Hematopoietic multipotent progenitor cell (in vitro differentiated cells): ENCODE data around the gene KIAA1614. TPM values are rescaled to one million over a fixed set of nuclear protein-coding genes. Genes with fewer than 3 reads are reported as not detected.

Experiments
- DNase-seq, 3 donors: peaks; one replicate each; pipeline ENCODE4 v3.0.0-alpha.2; 2011 to 2015; ENCODE audit warnings: low read depth in 2 of 3, low spot score in 2 of 3
- total RNA-seq: library from RNA; depleted of rRNA; stranded (reverse); fragments of >200 nt; gene quantifications from one replicate; pipeline ENCODE4 v1.2.3, GENCODE V29; 2012

The KIAA1614 gene
- total RNA-seq, 1 donor: 0.81 TPM

DNA sequence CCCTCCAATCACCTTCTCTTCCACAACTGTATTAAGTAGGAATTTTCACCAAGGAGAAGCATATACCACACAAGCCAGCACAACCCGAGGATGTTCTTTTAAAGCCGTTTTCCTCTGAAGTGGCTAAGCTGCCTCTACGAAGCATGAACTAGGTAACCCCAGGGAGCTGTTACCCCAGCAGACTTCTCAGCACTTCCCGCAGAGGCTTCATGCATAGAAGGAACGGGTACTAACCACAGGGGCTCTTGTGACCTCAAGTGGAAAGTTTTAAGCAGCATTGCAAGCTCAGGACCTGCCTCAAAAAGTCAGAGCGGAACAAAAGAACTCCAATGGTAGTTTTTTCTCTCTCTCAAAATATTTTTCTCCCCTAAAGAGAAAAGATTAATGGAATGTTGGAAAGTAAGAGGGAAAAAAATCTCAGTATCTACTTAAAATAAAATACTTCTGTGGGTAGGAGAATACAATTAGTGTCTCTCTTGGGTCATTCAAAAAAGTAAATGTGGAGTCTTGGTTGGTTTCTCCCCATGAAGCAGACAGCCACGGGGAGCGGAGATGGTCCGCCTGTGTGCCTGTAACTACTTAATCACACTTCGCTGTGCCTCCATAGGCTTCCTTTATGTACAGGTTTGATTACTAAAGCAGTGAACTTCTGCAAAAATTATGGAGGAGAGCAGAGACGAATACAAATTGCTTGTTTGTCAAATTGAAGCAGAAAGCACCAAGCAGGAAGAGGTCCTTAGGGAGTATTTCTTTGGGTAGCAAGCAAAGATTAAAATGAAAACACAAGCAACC, 69.1 kb downstream of the KIAA1614 start:
- DNase-seq: peak in 2 of 3 donors; percentile 39 to 72

DNA sequence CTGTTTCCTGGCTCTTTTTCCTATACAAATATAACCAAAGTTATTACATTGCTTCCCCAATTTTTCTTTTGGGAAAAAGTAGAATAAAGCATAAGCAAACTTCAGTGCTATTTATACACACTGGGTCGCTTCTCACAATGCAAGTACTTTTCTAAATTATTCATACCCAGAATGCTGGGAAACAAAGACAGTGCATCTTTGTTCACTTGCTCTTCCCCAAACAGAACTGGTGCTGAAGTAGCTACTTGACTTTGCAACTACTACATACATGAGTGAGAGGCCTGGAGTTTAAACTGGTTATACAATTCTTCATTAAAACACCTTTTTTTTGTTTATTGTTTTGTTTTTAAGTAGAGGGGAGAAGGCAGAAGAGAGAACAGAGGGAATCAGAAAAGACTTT, 69.7 kb downstream of the KIAA1614 start:
- no peak for DNase-seq

DNA sequence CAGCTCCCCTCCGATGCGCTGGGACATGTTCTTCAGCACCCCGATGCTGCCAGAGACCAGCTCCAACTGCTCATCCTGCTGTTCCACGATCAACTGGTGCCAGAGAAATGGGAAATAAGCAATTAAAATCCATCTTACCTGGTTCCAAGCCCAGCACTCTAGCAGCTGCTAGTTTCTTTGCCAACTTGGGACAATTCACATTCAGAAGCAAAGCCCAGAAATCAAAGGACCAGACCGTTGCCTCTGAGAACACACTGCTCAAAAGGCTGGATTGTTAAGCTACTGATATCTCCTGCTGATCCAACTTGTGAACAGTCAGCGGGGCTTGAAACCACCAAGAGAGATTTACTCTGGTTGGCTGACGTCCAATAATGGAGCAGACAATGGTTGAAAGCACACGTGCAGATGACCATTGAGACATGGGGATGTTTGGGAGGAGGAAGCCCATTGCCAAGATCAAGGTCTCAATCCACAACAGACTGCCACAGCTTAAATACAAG, 75.6 kb downstream of the KIAA1614 start:
- DNase-seq: no peak

DNA sequence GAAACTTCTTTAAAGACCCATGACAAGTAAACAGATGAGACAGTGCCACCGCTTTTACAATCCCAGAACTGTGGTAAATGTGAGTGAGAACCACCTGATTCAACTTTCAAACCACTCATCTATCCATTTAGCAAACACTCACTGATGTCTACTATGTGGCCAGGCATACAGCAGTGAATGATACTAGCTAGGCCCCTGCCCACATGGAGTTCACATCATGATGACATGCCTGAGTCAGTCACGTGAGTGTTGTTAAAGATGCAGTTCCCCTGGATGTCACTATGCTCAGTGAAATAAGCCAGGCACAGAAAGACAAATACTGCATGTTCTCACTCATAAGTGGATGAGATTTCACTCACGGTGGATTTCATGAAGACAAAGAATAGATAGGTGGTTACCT, 81.6 kb downstream of the KIAA1614 start:
- no peak for DNase-seq

DNA sequence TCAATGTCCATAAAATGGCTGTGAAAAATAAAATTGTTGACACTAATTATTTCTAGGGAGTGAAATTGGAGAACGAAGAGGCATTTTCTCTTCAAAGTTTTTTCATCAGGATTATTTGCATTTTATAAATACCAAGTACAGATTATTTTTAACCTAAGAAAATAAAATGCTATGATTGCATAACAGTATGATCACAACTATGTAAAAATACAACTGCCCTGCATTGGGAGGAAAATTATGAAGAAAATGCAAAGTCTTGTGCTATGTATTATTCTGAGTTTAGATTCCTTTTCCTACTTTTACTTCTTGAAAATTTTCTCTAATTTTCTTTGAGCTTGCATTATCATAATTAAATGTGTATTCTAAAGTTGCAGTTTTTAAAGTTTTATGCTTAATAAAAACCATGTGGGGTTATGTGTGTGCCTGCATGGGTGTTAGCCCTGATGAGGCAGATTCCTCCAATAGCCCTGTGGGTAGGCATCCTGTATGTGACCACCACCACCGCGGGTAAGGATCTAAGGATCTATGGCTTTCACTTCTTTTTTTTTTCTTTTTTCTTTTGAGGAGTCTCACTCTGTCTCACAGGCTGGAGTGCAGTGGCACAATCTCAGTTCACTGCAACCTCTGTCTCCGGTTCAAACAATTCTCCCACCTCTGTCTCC, 85.3 kb downstream of the KIAA1614 start:
- DNase-seq: no peak

Other genes with a start within 250 kb of the KIAA1614 start
- gene STX6, start 110.0 kb downstream of the KIAA1614 start, total RNA-seq: 11.6 TPM
- gene MR1, start 121.1 kb downstream of the KIAA1614 start, total RNA-seq: 15.1 TPM
- gene IER5, start 175.8 kb downstream of the KIAA1614 start, total RNA-seq: 41.2 TPM